Smooth muscle cell of the coronary artery (primary cell): ENCODE data around the gene PCDHGB4. TPM values are rescaled to one million over a fixed set of nuclear protein-coding genes. Genes with fewer than 3 reads are reported as not detected.

Experiments used
- total RNA-seq: library from RNA; depleted of rRNA; stranded (reverse); fragments of >200 nt; gene quantifications from 2 replicates; pipeline ENCODE4 v1.2.3, GENCODE V29; 2014; ENCODE audit warnings: low replicate concordance

Gene PCDHGB4
- 22.8 and 23.2 TPM in 2 replicates for total RNA-seq

DNA sequence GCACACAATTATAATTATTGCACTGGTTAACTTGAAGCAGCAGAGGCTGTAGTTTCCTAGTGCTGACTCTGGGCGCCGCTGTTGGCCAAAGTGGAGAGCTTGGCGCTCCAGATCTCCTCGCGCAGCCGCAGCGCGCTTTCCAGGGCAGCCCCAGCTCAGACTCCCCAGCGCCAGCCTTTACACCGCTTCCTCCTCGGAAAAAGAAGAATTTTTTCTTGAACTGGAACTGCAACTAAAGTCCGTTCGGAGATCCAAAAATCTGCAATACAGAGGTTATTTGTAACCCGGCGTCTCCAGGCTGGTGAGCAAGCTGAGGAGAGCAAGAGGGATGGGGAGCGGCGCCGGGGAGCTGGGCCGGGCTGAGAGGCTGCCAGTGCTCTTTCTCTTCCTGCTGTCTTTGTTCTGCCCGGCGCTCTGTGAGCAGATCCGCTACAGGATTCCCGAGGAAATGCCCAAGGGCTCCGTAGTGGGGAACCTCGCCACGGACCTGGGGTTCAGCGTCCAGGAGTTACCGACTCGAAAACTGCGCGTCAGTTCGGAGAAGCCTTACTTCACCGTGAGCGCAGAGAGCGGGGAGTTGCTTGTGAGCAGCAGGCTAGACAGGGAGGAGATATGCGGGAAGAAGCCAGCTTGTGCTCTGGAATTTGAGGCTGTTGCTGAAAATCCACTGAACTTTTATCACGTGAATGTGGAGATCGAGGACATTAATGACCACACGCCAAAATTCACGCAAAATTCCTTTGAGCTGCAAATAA, at the start of gene PCDHGB4:
TSS of gene PCDHGB4 (plus strand) at position 142 of the 755 bp plus-strand sequence. CDS start at position 329, 187 bp downstream.

DNA sequence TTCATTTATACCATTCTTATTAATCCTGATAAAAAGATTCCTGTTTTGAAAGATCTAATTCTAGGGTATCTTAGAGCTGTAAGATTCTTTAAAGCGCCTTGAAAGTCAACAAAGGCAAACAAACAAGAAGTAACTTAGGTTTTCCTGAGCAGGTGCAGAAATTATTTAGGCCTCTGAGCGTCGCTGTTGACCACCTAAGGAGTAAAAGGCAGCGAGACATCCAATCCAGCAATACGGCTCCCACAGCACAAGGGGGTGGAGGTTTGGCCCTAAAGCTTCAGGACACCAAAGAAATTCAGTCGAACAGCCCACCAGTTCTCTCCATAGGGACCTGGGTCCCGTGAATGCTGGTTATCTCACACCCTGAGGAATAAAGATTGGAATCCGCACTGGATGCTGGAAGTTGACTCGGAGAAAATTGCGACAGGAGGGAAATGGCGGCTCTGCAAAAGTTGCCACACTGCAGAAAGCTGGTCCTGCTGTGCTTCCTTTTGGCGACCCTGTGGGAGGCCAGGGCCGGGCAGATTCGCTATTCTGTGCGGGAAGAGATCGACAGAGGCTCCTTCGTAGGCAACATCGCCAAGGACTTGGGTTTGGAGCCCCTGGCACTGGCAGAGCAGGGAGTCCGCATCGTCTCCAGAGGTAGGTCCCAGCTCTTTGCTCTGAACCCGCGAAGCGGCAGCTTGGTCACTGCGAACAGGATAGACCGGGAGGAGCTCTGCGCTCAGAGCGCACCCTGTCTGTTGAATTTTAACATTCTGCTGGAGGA, 48.8 kb upstream of the PCDHGB4 start, which contains the start of gene PCDHGA2:
TSS of gene PCDHGA2 (plus strand) at position 223 of the 769 bp plus-strand sequence.

DNA sequence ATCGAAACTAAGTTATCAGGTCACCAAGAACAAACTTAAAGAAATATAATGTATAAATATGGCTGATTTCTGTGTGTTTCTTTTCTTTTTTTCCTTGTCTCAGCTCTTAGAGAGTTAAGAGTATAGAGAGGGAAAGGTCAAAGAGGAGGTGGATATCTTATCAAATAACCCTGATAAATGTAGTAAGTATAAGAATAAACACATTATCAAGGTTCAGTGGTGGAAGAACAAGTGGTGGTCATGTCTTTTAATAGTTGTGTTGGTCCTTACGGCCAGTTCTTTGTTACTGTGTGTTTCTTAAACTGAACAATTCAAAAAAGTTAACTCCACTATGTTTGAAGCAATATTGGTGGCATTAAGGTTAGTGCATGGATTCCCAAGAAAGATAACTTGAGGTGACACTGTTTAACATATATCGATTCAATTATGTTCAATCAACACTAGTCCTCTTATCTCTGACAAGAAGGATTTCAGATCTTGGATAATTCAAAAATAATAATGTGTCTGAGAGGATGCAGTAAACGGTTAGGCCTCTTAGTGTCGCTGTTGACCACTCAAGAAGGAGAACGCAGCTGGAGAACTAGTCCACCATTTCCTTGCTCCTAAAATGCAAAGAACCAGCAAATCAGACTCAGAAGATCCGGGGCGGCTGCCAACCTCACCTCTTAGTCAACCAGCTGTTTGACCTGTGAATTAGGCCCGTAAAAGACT, 44.1 kb upstream of the PCDHGB4 start, which contains the start of gene PCDHGA3:
TSS of gene PCDHGA3 (plus strand) at position 588 of the 711 bp plus-strand sequence. CDS start 205 bp downstream, outside the sequence.

DNA sequence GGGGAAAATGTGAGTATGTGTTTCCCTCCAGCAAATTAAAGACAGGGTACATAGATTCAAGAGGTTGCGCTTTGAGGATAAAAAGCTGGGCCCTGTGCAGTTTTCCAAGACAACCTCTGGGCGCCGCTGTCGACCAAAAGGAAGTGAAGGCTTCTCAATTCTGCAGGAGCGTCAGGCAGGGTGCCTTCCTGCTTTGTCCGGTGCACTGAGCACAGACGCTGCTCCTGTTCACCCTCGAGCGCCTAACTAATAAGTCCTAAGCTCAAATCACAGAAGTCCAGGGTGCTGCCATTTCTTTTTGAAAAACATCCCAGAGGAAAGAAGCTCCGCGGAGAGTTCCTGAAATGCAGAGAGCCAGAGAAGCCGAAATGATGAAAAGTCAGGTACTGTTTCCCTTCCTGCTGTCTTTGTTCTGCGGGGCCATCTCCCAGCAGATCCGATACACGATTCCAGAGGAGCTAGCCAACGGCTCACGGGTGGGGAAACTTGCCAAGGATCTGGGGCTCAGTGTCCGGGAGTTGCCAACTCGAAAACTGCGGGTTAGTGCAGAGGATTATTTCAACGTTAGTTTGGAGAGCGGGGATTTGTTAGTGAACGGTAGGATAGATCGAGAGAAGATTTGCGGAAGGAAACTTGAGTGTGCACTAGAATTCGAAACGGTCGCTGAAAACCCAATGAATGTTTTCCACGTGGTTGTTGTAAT, 37.4 kb upstream of the PCDHGB4 start, which contains the start of gene PCDHGB1:
TSS of gene PCDHGB1 (plus strand) at position 183 of the 703 bp plus-strand sequence. CDS start at position 345, 162 bp downstream.

DNA sequence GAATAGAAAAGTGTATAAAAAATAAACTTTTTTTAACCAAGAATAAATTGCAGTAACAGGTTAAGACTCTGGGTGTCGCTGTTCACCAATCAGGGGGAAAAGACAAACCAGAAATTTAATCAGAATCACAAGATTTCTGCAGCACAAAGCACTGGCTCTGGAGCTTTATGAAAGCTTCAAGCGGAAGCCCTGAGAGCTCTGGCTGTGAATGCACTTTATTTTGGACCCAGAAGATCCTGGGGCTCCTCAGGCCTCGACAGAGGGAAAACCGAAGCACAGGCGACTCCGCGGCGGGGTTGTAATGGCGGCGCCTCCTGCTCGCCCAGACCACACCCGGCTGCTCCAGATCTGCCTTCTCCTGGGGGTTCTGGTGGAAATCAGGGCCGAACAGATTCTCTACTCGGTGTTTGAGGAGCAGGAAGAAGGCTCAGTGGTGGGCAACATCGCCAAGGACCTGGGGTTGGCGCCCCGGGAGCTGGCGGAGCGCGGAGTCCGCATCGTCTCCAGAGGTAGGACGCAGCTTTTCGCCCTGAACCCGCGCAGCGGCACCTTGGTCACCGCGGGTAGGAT, 32.5 kb upstream of the PCDHGB4 start, which contains the start of gene PCDHGA4:
TSS of gene PCDHGA4 (plus strand) at position 122 of the 570 bp plus-strand sequence. CDS start at position 209, 87 bp downstream.

DNA sequence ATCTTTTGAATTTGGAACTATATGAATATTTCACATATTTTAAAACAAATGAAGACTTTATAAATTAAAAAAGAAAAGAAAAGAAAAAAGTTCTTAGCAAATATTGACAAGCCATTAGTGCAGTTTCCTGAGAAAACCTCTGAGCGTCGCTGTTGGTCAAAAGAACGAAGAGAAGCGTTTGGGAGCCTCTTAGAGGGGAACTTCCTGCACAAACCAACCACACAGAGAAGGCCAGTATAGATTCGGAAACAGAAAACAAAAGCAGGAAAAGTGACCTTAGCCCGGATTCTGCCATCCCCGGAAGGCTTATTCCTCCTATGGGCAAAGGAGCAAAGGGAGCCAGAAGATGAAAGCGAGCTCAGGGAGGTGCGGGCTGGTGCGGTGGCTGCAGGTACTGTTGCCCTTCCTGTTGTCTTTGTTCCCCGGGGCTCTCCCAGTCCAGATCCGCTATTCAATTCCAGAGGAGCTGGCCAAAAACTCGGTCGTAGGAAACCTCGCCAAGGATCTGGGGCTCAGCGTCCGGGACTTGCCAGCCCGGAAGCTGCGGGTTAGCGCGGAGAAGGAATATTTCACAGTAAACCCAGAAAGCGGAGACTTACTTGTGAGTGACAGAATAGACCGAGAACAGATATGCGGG, 27.6 kb upstream of the PCDHGB4 start, which contains the start of gene PCDHGB2:
TSS of gene PCDHGB2 (plus strand) at position 205 of the 637 bp plus-strand sequence. CDS start at position 347, 142 bp downstream.

DNA sequence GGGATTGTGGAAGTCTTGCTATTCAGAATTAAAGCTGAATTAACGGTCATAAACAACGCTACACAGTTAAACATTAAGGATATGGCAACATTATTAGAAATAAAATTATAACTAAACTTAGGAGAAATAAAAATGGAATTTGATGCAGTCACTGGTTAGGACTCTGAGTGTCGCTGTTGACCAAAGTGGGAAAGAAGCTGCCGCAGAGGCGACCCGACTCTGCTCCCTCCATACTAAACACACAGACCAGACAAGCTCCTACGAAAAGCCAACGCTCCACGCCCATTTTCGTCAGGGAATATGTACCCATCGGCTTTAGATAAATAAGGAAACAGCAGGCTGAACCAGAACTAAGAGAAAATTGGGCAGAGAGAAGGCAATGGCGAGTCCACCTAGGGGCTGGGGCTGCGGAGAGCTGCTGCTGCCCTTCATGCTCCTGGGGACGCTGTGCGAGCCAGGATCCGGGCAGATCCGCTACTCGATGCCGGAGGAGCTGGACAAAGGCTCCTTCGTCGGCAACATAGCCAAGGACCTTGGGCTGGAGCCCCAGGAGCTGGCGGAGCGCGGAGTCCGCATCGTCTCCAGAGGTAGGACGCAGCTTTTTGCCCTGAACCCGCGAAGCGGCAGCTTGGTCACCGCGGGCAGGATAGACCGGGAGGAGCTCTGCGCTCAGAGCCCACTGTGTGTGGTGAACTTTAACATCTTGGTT, 23.4 kb upstream of the PCDHGB4 start, which contains the start of gene PCDHGA5:
TSS of gene PCDHGA5 (plus strand) at position 211 of the 709 bp plus-strand sequence. CDS start at position 380, 169 bp downstream.

DNA sequence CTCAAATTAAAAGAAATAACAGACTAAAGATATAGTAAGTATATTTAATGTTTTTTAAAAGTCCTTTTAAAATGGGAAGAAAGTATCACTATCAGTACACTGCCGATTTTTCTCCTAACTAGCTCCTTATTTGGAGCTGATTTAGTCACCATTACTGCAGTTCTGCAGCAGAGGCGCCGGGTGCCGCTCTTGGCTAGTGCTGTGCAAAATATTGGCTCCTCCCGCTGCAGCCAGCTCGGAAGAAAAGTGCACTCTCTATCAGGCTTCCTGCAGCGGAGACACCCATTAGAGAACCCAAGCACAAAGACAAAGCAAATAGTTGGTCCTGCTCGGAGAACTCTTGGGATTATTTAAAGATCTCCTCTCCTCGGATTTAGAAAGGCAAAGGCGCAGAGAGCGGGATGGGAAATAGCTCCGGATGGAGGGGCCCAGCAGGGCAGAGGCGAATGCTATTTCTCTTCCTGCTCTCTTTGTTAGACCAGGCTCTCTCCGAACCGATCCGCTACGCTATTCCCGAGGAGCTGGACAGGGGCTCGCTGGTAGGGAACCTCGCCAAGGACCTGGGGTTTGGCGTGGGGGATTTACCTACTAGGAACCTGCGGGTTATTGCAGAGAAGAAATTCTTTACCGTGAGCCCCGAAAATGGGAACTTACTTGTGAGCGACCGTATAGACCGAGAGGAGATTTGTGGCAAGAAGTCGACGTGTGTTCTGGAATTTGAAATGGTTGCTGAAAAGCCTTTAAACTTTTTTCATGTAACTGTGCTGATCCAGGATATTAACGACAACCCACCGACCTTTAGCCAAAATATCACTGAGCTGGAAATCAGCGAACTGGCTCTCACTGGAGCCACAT, 17.3 kb upstream of the PCDHGB4 start, which contains the start of gene PCDHGB3:
TSS of gene PCDHGB3 (plus strand) at position 249 of the 855 bp plus-strand sequence. CDS start at position 402, 153 bp downstream.

DNA sequence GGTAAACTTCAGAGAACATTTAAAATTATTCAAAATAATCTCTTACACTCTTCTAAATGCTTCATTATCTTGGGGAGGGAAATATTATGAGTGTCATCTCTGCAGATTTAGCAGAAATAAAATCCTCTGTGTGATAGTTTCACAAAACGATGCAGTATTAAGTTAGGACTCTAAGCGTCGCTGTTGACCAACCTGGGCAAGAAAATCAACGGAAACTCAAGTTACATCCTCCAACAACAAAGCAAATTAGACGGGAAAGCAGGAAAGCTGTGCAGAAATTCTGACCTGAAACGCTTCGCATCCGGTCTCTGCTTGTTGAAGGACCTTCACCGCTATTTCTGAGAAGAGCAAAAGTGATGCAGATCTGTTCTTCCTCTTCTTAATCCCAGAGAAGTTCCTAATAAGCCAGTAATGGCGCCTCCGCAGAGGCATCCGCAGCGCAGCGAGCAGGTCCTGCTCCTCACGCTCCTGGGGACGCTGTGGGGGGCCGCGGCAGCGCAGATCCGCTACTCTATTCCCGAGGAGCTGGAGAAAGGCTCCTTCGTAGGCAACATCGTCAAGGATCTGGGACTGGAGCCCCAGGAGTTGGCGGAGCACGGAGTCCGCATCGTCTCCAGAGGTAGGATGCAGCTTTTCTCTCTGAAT, 13.7 kb upstream of the PCDHGB4 start, which contains the start of gene PCDHGA6:
TSS of gene PCDHGA6 (plus strand) at position 219 of the 645 bp plus-strand sequence. CDS start at position 412, 193 bp downstream.

DNA sequence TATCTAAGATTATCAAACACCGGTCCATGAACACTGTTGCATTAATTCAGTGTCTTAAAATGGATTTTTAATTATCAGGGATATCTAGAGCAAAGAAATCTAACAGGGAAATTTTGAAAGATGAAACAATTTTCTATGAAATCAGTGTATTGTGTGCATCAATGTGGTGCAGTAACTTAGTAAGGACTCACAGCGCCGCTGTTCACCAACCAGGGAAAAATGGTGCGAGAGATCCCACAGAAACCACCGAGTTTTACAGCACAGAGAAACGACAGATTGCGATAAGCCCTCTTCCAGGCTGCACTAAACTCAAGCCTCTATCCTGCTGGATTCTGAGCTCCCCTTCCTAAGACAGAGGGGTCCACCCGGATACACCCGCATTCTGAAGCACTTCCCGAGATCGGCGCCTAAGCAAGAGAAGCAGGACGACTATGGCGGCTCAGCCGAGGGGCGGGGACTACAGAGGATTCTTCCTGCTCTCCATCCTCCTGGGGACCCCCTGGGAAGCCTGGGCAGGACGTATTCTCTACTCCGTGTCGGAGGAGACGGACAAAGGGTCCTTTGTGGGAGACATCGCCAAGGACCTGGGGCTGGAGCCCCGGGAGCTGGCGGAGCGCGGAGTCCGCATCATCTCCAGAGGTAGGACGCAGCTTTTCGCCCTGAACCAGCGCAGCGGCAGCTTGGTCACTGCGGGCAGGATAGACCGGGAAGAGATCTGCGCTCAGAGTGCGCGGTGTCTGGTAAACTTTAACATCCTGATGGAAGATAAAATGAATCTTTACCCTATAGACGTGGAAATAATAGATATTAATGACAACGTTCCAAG, 4.8 kb upstream of the PCDHGB4 start, which contains the start of gene PCDHGA7:
TSS of gene PCDHGA7 (plus strand) at position 274 of the 826 bp plus-strand sequence. CDS start at position 432, 158 bp downstream.

DNA sequence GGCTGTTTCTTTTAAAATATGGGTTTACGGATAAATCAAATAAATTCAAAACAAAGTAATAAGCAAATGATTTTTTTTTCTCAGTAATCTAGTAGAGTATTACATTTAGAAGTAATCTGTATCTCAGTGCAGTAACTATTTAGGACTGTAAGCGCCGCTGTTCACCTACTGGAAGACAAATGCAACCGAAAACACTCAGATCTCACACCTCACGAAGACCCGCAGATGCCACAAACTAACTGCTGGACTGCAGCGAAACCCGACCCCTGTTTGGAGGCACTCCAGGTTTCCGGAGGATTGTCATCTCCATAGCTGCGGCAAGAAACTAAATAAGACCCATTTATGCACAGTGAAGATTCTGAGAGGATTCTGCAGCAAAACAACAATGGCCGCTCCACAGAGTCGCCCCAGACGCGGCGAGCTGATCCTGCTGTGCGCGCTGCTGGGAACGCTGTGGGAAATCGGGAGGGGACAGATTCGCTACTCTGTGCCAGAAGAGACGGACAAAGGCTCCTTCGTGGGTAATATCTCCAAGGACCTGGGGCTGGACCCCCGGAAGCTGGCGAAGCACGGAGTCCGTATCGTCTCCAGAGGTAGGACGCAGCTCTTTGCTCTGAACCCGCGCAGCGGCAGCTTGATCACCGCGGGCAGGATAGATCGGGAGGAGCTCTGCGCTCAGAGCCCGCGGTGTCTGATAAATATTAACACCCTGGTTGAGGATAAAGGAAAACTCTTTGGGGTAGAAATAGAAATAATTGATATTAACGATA, 5.1 kb downstream of the PCDHGB4 start, which contains the start of gene PCDHGA8:
TSS of gene PCDHGA8 (plus strand) at position 205 of the 770 bp plus-strand sequence. CDS start at position 386, 181 bp downstream.

DNA sequence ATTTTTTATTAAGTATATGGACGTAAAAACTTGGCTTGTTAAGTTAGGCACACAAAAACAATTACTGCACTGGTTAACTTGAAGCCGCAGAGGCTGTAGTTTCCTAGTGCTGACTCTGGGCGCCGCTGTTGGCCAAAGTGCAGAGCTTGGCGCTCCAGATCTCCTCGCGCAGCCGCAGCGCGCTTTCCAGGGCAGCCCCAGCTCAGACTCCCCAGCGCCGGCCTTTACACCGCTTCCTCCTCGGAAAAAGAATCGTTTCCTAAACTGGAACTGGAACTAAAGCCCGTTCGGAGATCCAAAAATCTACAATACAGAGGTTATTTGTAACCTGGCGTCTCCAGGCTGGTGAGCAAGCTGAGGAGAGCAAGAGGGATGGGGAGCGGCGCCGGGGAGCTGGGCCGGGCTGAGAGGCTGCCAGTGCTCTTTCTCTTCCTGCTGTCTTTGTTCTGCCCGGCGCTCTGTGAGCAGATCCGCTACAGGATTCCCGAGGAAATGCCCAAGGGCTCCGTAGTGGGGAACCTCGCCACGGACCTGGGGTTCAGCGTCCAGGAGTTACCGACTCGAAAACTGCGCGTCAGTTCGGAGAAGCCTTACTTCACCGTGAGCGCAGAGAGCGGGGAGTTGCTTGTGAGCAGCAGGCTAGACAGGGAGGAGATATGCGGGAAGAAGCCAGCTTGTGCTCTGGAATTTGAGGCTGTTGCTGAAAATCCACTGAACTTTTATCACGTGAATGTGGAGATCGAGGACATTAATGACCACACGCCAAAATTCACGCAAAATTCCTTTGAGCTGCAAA, 10.5 kb downstream of the PCDHGB4 start, which contains the start of gene PCDHGB5:
TSS of gene PCDHGB5 (plus strand) at position 192 of the 796 bp plus-strand sequence. CDS start at position 373, 181 bp downstream.

DNA sequence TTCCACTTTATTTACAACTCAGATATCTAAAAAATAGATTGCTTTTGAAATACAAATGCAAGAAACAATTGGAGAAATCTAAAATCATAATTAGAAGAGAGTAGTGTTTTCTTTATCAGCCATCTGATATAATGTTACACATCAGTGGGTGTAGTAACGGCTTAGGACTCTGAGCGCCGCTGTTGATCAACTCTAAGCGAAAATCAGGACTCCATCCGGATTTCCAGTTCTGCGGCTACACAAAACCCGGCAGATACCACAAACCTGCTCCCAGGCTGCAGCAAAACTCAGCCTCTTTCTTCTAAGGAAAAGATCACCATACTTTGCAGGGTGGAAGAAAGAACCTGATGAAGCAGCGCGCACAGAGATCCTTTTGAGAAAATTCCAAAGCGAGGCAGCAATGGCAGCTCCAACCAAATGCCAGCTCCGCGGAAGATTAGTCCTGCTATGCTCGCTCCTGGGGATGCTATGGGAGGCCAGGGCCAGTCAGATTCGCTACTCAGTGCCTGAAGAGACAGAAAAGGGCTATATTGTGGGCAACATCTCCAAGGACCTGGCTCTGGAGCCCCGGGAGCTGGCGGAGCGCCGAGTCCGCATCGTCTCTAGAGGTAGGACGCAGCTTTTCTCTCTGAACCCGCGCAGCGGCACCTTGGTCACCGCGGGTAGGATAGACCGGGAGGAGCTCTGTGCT, 15.2 kb downstream of the PCDHGB4 start, which contains the start of gene PCDHGA9:
TSS of gene PCDHGA9 (plus strand) at position 226 of the 691 bp plus-strand sequence. CDS start at position 401, 175 bp downstream.

DNA sequence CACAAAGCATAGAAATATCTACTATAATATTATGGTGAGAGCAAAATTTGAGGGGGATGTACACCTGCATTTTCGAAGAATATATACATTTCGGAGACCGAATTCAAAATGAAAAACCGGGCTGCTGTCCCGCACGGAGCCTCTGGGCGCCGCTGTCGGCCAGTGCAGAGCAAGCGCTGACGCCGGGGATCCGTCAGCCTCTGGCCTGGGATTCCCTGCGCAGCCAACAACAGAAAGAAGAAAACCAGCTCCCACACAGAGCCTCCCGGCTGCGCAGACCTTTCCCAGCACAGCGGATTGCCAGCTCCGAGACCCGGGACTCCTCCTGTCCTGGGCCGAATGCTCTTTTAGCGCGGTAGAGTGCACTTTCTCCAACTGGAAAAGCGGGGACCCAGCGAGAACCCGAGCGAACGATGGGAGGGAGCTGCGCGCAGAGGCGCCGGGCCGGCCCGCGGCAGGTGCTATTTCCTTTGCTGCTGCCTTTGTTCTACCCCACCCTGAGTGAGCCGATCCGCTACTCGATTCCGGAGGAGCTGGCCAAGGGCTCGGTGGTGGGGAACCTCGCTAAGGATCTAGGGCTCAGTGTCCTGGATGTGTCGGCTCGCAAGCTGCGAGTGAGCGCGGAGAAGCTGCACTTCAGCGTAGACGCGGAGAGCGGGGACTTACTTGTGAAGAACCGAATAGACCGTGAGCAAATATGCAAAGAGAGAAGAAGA, 20.4 kb downstream of the PCDHGB4 start, which contains the start of gene PCDHGB6:
TSS of gene PCDHGB6 (plus strand) at position 232 of the 716 bp plus-strand sequence. CDS start at position 414, 182 bp downstream.

